Measurements from ENCODE around the gene RGS1. TPM values are rescaled to one million over a fixed set of nuclear protein-coding genes. Genes with fewer than 3 reads are reported as not detected.

RGS1 gene
- total and polyA plus RNA-seq, 2 of the 8 experiments (the other 6 are each of a cell fraction or from before 2014, with no cell fraction given), result not detected

Other genes with a start within 250 kb of the RGS1 start
- not detected in 2 replicates for gene RGS13, start 60.4 kb downstream of the RGS1 start, total RNA-seq (2021; fragmentation: NEBNext Ultra II Directional; extraction: Animal tissue kit (Norgen Biotek cat#: 25700))
- not detected in 2 replicates for gene RGS13, start 60.4 kb downstream of the RGS1 start, polyA plus RNA-seq (2011; rRNA removed)
- 16.6 and 17.0 TPM in 2 replicates for gene RGS2, start 233.3 kb downstream of the RGS1 start, total RNA-seq (2021; fragmentation: NEBNext Ultra II Directional; extraction: Animal tissue kit (Norgen Biotek cat#: 25700))
- gene RGS2, start 233.3 kb downstream of the RGS1 start, polyA plus RNA-seq (2011; rRNA removed), result 4.4 and 9.1 TPM in 2 replicates